GM11168 (cell line): ENCODE results near the gene MEGF8.

ENCODE experiments used
- in situ Hi-C: fragments of 300-500 bp; cut with MboI; formaldehyde crosslinking; loops from one replicate; pipeline ENCODE4 v1.12.0; 2022; ENCODE audit warnings: low sequenced_read_pairs; ENCODE audit not compliant: unreplicated experiment

Gene MEGF8

GRCh38 chr19:42351079-42351735, 25.8 kb downstream of the MEGF8 start:
- in situ Hi-C loops = no loop called here

- in situ Hi-C loops = no loop called here
Measured at GRCh38 chr19:42352301-42353259, 27.1 kb downstream of the MEGF8 start.

- in situ Hi-C loops = no loop called here
Measured at GRCh38 chr19:42353341-42354015, 28.0 kb downstream of the MEGF8 start.

GRCh38 chr19:42355896-42356295, 30.5 kb downstream of the MEGF8 start:
- in situ Hi-C loops = no loop called here

GRCh38 chr19:42356686-42357085, 31.3 kb downstream of the MEGF8 start:
- in situ Hi-C loops = no loop called here

GRCh38 chr19:42357290-42357689, 31.9 kb downstream of the MEGF8 start:
- in situ Hi-C loops = no loop called here

GRCh38 chr19:42360787-42361544, 35.5 kb downstream of the MEGF8 start:
- in situ Hi-C loops = no loop called here

GRCh38 chr19:42361545-42361910, 36.1 kb downstream of the MEGF8 start:
- in situ Hi-C loops = no loop called here

GRCh38 chr19:42362342-42362741, 36.9 kb downstream of the MEGF8 start:
- in situ Hi-C loops = no loop called here

- in situ Hi-C loops = no loop called here
Measured at GRCh38 chr19:42362891-42363440, 37.5 kb downstream of the MEGF8 start.

- in situ Hi-C loops = no loop called here
Measured at GRCh38 chr19:42363614-42364346, 38.3 kb downstream of the MEGF8 start.

- in situ Hi-C loops = no loop called here
Measured at GRCh38 chr19:42366673-42367072, 41.2 kb downstream of the MEGF8 start.

GRCh38 chr19:42367929-42368328, 42.5 kb downstream of the MEGF8 start:
- in situ Hi-C loops = no loop called here

GRCh38 chr19:42368360-42368759, 42.9 kb downstream of the MEGF8 start:
- in situ Hi-C loops = no loop called here

- in situ Hi-C loops = no loop called here
Measured at GRCh38 chr19:42368765-42369164, 43.3 kb downstream of the MEGF8 start.

- in situ Hi-C loops = no loop called here
Measured at GRCh38 chr19:42369433-42370067, 44.1 kb downstream of the MEGF8 start.

GRCh38 chr19:42370068-42370520, 44.7 kb downstream of the MEGF8 start:
- in situ Hi-C loops = no loop called here

- in situ Hi-C loops = no loop called here
Measured at GRCh38 chr19:42370626-42371175, 45.3 kb downstream of the MEGF8 start.
